A549 (cell line): ENCODE results near the gene TRAPPC12.

ENCODE experiments used
- BCL3 ChIP-seq: fragments of >200 bp; sonication (Bioruptor Twin); formaldehyde crosslinking; IDR thresholded peaks from 3 replicates; pipeline ENCODE4 v1.6.1; 2016
- HOXA7 ChIP-seq: fragments of 250-450 bp; sonication (Bioruptor Pico); IDR thresholded peaks from 2 replicates; pipeline ENCODE4 v1.5.0; 2020; ENCODE audit warnings: mild to moderate bottlenecking, moderate library complexity
- JUN ChIP-seq, 2 experiments: fragments of >200 bp; sonication (Bioruptor Twin); formaldehyde crosslinking; IDR thresholded peaks; 2 replicates in 1 of 2; 3 replicates in 1 of 2; pipeline ENCODE4 v1.6.1; 2016 to 2017
- MAX ChIP-seq: IDR thresholded peaks from 2 replicates; pipeline ENCODE4 v1.6.1; 2012
- TF ChIP-seq, protein P1 (sequence below): fragments of >200 bp; sonication (Bioruptor Twin); formaldehyde crosslinking; IDR thresholded peaks from 3 replicates; pipeline ENCODE4 v1.5.1; 2016
- TF ChIP-seq, protein P2 (sequence below): fragments of 200-600 bp; sonication (generic); IDR thresholded peaks from 2 replicates; pipeline ENCODE4 v1.6.1; 2016; ENCODE audit warnings: antibody characterized with exemption, mild to moderate bottlenecking, moderate library complexity

DNA sequence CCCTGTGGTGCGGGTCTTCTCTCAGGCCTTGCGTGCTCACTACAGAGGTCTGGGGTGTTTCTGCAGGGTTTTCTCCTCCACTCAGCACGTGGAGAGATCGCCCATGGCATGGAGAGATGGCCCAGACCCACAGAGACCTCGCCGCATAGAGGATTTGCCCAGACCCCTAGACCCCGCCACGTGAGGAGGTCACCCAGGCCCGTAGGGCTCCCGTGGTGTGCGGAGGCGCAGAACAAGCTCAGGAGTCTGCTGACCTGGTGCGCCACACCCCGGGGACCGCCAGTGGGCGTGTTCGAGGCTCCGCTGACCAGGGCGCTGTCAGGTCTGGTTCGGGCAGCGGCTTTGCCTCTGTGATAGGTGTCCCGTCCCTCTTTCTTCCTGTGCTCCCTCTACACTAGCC lies 75.3 kb downstream of the TRAPPC12 start:
- TF ChIP-seq, protein P1, sequence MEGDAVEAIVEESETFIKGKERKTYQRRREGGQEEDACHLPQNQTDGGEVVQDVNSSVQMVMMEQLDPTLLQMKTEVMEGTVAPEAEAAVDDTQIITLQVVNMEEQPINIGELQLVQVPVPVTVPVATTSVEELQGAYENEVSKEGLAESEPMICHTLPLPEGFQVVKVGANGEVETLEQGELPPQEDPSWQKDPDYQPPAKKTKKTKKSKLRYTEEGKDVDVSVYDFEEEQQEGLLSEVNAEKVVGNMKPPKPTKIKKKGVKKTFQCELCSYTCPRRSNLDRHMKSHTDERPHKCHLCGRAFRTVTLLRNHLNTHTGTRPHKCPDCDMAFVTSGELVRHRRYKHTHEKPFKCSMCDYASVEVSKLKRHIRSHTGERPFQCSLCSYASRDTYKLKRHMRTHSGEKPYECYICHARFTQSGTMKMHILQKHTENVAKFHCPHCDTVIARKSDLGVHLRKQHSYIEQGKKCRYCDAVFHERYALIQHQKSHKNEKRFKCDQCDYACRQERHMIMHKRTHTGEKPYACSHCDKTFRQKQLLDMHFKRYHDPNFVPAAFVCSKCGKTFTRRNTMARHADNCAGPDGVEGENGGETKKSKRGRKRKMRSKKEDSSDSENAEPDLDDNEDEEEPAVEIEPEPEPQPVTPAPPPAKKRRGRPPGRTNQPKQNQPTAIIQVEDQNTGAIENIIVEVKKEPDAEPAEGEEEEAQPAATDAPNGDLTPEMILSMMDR, result no peak
- TF ChIP-seq BCL3 (no peak), HOXA7 (no peak), JUN (IDR thresholded peaks at IDR 0.05) (no peak), MAX (no peak)
- TF ChIP-seq, protein P2, sequence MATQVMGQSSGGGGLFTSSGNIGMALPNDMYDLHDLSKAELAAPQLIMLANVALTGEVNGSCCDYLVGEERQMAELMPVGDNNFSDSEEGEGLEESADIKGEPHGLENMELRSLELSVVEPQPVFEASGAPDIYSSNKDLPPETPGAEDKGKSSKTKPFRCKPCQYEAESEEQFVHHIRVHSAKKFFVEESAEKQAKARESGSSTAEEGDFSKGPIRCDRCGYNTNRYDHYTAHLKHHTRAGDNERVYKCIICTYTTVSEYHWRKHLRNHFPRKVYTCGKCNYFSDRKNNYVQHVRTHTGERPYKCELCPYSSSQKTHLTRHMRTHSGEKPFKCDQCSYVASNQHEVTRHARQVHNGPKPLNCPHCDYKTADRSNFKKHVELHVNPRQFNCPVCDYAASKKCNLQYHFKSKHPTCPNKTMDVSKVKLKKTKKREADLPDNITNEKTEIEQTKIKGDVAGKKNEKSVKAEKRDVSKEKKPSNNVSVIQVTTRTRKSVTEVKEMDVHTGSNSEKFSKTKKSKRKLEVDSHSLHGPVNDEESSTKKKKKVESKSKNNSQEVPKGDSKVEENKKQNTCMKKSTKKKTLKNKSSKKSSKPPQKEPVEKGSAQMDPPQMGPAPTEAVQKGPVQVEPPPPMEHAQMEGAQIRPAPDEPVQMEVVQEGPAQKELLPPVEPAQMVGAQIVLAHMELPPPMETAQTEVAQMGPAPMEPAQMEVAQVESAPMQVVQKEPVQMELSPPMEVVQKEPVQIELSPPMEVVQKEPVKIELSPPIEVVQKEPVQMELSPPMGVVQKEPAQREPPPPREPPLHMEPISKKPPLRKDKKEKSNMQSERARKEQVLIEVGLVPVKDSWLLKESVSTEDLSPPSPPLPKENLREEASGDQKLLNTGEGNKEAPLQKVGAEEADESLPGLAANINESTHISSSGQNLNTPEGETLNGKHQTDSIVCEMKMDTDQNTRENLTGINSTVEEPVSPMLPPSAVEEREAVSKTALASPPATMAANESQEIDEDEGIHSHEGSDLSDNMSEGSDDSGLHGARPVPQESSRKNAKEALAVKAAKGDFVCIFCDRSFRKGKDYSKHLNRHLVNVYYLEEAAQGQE, result no peak
